ENCODE measurements around the gene NIT2.
A peak's percentile ranks its signal among the peaks of the same experiment; 100 is the strongest.

The NIT2 gene

DNA sequence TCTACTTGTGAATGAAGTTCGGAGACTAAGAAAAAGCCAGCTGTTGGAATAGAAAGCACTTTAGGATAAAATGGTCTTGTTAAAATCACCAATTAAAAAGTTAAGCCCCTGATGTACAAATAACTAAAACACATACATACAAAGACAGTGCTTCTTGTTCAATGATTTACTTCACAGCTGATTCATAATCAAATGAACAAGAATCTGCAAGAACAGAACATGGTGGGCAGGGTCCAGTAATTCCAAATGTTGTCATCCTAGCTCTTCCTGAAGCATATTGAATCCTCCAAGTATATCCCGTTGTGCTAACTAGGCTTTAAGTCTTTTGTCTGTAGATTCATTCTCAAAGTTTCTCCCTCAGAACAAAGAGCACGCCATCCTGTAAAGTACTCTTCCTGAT is 24.5 kb downstream of the NIT2 start:
- Mint-ChIP-seq H3K36me3 (peaks cover 68% of the 10 kb centered on the region), H3K9me3 (peaks cover 3% of the 10 kb centered on the region), H3K27me3 (no peaks in the 10 kb centered on the region), H3K27ac (no peak overlapping the region), H3K4me1 (no peaks in the 10 kb centered on the region), H3K4me3 (no peak overlapping the region)
- no peak for ATAC-seq

DNA sequence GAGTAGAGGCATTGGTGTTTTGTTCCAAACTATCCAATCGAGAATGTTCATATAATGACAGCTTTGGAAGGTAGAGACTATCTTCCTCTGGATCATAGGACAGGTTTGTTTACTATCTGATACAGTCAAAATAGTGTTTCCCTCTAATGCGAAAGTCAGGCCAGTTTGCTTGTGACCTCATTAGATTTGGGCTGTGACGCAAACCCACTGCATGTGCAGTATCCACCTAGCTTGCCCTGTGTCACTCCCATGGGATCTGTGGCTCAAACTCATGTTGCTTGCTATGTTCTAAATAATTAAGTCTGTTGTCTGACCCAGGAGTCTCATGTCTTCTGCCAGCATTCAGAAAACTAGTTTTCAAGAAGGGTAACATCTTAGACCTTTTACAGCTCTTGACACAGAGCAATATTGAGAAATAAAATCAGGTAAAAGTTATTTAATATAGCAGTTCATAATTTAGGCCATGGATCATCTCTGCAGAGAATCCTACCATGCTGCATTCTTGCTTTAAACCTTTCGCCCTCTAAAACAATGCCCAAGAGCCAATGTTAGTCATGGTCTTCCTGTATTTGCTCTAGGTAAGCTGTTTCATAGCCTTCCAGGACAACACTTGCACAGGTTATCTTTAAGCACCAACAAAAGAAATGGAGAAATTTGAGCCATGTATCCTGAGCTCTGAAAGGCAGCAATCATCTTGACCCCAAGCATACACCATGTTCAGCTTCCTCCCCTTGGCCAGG is 26.4 kb downstream of the NIT2 start:
- Mint-ChIP-seq H3K4me3 (no peak overlapping the region), H3K27ac (no peak overlapping the region), H3K9me3 (peaks cover 3% of the 10 kb centered on the region), H3K27me3 (no peaks in the 10 kb centered on the region), H3K36me3 (peaks cover 73% of the 10 kb centered on the region), H3K4me1 (no peaks in the 10 kb centered on the region)
- ATAC-seq: no peak

DNA sequence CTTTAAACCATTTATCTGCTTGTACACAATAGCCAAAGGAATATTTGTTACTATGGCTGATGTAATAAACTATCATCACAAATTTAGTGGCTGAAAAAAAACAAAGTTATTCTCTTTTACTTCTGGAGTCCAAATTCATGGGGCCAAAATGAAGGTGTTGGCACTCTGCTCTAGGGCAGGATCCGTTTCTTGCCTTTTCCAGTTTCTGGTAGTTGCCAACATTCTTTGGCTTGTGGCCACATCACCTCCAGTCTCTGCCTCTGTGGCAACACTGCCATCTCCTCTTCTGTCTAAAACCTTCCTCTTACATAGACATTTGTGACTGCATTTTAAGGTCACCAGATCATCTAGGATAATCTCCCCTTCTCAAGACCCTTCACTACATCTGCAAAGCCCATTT is 27.3 kb downstream of the NIT2 start:
- peaks cover 3% of the 10 kb centered on the region for H3K9me3 Mint-ChIP-seq
- H3K27me3 Mint-ChIP-seq: no peaks in the 10 kb centered on the region
- no peaks in the 10 kb centered on the region for H3K4me1 Mint-ChIP-seq
- H3K27ac Mint-ChIP-seq: no peak overlapping the region
- ATAC-seq: no peak
- H3K4me3 Mint-ChIP-seq: no peak overlapping the region
- peaks cover 75% of the 10 kb centered on the region for H3K36me3 Mint-ChIP-seq

DNA sequence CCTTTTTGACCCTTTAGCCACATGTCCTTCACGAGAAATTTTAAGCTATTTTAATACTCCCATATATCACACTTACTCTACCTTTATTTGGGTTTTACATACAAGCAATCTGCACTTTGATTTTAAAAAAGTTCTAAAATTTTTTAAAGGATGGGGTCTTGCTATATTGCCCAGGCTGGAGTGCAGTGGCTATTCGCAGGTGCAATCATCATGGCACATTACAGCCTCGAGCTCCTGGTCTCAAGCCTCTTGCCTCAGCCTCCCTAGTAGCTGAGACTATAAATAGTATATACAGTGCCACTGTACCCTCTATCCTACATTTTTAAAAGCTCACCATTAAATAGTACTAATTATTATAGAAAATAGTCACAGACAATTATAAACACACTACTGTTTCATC is 29.9 kb downstream of the NIT2 start:
- Mint-ChIP-seq H3K4me1 (no peaks in the 10 kb centered on the region), H3K9me3 (peaks cover 3% of the 10 kb centered on the region), H3K27ac (no peak overlapping the region), H3K4me3 (no peak overlapping the region), H3K36me3 (peaks cover 61% of the 10 kb centered on the region), H3K27me3 (no peaks in the 10 kb centered on the region)
- no peak for ATAC-seq

DNA sequence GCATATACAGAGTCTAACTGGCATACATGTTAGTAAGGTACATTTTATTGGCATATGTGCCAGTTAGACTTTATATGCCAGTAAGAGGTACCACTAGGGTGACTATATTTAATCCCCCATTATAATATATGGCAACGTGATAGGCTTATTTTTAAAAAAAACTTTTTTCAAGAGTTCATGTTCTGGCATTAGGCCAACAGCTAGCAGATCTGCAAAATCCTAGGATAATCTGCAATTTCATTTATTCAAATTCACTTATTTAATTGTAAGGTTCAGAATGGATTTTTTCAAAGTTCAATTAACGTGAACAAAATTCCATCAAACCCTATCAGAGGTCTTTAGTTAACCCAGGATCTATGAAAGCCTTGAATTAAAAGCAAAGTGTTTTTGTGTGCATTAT is 31.9 kb downstream of the NIT2 start:
- ATAC-seq: no peak
- Mint-ChIP-seq H3K9me3 (peaks cover 3% of the 10 kb centered on the region), H3K4me1 (no peaks in the 10 kb centered on the region), H3K27me3 (no peaks in the 10 kb centered on the region), H3K4me3 (no peak overlapping the region), H3K27ac (no peak overlapping the region), H3K36me3 (peaks cover 48% of the 10 kb centered on the region)

DNA sequence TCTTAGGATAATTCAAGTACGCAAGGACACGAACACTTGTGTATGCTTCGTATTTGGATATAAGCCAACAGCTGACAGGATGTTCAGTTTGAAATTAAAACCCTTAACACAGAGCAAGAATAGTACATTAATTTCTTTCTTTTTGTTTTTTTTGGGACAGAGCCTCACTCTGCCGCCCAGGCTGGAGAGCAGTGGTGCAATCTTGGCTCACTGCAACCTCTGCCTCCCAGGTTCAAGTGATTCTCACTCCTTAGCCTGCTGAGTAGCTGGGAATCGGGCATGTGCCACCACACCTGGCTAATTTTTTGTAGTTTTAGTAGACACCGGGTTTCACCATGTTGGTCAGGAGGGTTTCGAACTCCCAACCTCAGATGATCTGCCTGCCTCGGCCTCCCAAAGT is 33.9 kb downstream of the NIT2 start:
- H3K36me3 Mint-ChIP-seq: peaks cover 40% of the 10 kb centered on the region
- ATAC-seq: no peak
- no peaks in the 10 kb centered on the region for H3K9me3 Mint-ChIP-seq
- H3K27me3 Mint-ChIP-seq: no peaks in the 10 kb centered on the region
- no peak overlapping the region for H3K4me3 Mint-ChIP-seq
- H3K27ac Mint-ChIP-seq: no peak overlapping the region
- H3K4me1 Mint-ChIP-seq: no peaks in the 10 kb centered on the region

DNA sequence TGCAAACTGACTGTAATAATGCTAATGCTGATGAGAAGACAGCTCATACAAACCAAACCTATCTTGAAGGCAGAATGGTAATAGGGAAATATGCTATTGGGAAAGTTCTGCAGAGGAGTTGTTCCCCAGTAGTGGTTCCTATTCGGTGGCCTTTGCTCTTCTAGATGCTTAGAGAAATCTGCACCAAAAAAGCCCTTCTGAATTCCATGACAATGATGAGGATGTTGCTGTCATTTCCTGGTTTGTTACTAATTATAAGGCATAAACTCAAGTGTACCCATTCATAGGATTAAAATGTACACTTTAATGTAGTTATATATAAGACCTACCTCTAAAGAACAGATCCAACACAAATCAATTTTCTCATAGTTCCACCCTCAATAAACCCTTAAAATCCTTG is 36.2 kb downstream of the NIT2 start:
- no peak overlapping the region for H3K27ac Mint-ChIP-seq
- H3K9me3 Mint-ChIP-seq: no peaks in the 10 kb centered on the region
- H3K36me3 Mint-ChIP-seq: peaks cover 23% of the 10 kb centered on the region
- no peak for ATAC-seq
- no peak overlapping the region for H3K4me3 Mint-ChIP-seq
- H3K27me3 Mint-ChIP-seq: no peaks in the 10 kb centered on the region
- H3K4me1 Mint-ChIP-seq: no peaks in the 10 kb centered on the region

DNA sequence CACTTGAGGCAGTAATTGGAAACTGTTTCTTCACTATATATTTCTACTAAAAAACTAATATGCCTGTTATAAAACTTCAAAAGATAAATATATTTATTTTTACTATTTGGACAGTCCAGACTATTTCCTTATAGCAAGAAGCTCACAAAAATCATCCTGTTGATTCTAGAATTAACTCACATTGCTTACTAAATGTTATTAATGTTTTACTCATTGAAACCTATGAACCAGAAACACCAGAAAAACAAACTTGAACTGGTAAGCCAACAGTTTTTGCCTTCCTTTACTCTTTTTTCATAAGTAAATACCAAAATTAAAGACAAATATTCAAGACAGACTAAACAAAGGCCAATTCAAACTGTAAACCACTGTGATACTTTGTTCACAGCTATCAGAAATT is 40.0 kb downstream of the NIT2 start:
- H3K9me3 Mint-ChIP-seq: no peaks in the 10 kb centered on the region
- ATAC-seq: no peak
- H3K36me3 Mint-ChIP-seq: peaks cover 42% of the 10 kb centered on the region
- no peak overlapping the region for H3K4me3 Mint-ChIP-seq
- no peaks in the 10 kb centered on the region for H3K27me3 Mint-ChIP-seq
- no peaks in the 10 kb centered on the region for H3K4me1 Mint-ChIP-seq
- no peak overlapping the region for H3K27ac Mint-ChIP-seq

DNA sequence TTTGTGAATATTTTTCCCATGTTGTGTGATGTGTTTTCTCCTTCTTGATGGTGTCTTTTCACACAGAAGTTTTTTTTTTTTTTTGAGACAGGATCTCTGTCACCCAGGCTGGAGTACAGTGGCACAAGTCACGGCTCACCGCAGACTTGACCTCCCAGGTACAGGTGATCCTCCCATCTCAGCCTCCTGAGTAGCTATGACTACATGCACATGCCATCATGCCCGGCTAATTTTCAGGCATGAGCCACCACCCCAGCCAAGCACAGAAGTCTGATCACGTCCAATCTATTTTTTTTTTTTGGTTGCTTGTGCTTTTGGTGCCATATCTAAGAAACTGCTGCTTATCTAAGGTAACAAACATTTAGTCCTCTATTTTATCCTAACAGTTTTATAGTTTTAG is 41.7 kb downstream of the NIT2 start:
- Mint-ChIP-seq H3K27me3 (no peaks in the 10 kb centered on the region), H3K4me1 (no peaks in the 10 kb centered on the region), H3K9me3 (no peaks in the 10 kb centered on the region), H3K4me3 (no peak overlapping the region), H3K36me3 (peaks cover 51% of the 10 kb centered on the region), H3K27ac (no peak overlapping the region)
- ATAC-seq: no peak

DNA sequence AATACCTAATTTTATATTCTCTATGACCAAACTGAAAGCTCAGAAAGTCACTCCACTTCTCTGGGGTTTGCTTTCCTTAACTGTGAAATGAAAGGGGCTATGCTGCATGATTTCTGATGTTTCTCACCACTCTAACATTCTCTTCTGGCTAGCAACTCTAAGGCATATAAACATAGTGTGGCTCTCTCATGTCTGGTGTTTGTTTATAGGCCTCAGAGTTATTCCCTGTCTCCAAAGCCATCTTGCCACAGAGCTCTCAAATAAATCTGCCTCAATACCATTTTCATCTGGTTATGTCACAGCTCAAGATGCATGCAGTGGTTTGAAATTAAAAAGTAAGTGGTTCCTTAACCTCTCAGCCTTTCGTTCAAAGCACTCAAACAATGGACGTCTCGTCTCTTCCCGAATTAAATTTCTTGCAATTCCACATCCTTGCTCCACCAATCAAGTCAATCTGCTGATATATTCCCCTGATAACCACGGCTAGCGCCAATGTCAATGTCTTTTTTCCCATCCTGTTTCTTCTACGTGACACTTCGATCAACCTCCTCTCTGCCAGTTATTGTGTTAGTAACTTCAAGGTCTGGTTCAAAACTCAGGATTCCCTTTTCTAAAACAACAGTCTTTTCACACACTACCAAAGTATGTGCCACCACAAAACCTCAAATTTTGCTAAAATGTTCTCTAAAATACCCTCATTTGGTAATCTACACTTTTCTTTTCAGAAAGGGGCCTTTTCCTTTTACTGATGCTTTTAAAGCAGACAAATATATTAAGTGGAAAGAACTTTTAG is 50.4 kb downstream of the NIT2 start:
- Mint-ChIP-seq H3K4me1 (no peaks in the 10 kb centered on the region), H3K4me3 (no peak overlapping the region), H3K27ac (no peak overlapping the region), H3K36me3 (peaks cover 54% of the 10 kb centered on the region), H3K27me3 (no peaks in the 10 kb centered on the region), H3K9me3 (no peaks in the 10 kb centered on the region)
- no peak for ATAC-seq

DNA sequence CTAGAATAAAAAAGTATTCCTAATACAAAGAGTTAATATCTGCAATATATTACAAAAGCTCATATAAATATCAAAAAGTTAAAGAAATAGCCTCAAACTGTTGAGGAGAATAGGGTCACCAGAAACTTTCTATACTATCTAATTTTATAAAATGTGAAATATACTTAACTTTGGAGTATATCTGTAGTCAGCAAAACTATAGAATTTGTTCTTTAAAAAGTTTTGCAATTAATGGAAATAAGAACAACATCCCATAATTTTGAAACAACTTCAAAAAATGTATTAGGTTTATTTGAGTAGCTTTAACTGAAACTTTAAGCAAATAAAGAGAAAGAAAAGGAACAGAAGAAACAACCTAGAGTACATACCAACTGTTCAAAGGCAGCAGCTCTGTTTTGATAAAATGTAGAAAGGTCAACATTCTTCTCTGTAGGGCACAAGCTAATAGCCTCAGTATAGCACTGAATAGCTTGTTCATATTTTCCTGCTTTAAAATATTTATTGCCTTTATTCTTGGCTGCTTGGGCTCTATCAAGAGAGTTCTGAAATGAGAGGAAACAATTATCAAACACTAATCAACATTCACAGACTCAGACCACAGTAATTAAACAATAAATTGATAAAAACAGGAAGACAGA is 52.0 kb downstream of the NIT2 start:
- Mint-ChIP-seq H3K4me1 (no peaks in the 10 kb centered on the region), H3K27me3 (no peaks in the 10 kb centered on the region), H3K4me3 (no peak overlapping the region), H3K36me3 (peaks cover 48% of the 10 kb centered on the region), H3K27ac (no peak overlapping the region), H3K9me3 (no peaks in the 10 kb centered on the region)
- no peak for ATAC-seq

DNA sequence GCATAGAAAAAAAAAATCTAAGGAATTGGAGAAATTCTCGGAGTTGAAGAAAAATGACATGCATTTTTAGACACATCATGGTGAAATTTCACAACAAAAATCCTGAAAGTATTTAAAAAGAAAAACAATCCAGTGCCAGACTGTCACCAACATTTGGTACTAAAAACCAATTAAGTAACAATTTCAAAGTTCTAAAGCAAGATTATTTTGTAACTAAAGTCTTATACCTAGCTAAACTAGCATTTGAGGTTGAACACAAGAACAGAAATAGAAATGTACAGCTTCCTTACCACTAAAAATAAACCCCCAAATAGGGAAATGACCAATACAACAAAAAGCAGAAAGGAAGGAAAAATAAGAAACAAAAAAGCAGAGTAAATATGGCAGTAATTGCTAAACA is 54.5 kb downstream of the NIT2 start:
- no peak for ATAC-seq
- H3K4me1 Mint-ChIP-seq: peaks cover 11% of the 10 kb centered on the region

DNA sequence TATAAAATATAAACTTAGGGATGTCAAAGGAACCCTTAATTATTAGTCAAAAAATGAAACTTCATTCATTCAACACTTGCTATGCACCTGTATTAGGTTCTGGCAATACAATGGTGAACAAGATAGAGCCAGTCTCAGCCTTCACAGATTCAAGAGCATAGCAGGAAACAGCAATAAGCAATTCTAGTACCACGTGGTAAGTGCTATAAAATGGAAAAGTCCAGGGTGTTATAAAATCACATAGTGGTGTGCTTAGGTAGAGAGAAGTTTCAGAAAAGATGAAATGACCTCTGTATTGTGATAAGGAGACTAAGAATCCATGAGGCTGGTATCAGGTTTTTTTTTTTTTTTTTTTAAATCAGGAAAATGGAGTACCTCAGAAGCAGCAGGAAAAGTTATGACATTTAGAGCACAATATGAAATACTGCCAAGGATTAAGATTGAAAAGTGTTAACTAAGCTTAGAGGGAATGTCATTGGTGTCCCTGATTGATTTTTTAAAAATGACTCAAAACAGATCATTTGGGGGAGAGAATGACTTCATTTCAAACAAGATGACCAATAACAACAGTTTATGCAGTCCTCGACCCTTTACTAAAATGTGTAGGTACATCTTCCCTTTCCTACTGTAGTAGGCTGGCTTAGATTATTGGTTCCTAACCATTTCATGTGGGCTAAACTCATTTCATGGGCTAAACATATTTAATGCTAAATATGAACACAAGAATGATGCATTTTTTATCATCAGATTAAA is 61.3 kb downstream of the NIT2 start:
- H3K9me3 Mint-ChIP-seq: no peaks in the 10 kb centered on the region
- no peak for ATAC-seq
- H3K4me3 Mint-ChIP-seq: no peak overlapping the region
- H3K27me3 Mint-ChIP-seq: no peaks in the 10 kb centered on the region
- H3K27ac Mint-ChIP-seq: no peak overlapping the region
- peaks cover 48% of the 10 kb centered on the region for H3K4me1 Mint-ChIP-seq
- H3K36me3 Mint-ChIP-seq: no peaks in the 10 kb centered on the region

More for the DNA sequence above, 54.5 kb downstream of the NIT2 start:
- peaks cover 34% of the 10 kb centered on the region for H3K36me3 Mint-ChIP-seq
- H3K9me3 Mint-ChIP-seq: no peaks in the 10 kb centered on the region
- no peak overlapping the region for H3K27ac Mint-ChIP-seq
- H3K4me3 Mint-ChIP-seq: no peak overlapping the region
- no peaks in the 10 kb centered on the region for H3K27me3 Mint-ChIP-seq

DNA sequence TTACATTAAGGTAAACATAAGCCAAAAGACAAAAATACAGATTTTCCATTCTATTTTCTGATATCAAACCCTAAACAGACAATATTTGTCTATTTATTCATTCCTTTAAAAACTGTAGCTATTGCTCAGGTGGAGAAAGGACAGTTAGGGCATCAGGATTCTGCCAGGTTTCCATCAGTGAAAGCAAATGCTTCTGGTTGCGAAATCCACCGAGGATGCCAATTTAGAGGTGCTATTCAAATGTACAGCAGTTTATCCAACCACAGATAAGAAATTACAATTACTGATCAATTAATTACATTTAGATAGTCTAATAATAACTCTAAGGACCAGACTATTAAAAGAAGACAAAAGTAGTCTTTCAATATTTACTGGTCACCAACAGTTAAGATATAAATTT is 62.4 kb downstream of the NIT2 start:
- Mint-ChIP-seq H3K9me3 (no peaks in the 10 kb centered on the region), H3K27me3 (no peaks in the 10 kb centered on the region), H3K4me1 (peaks cover 51% of the 10 kb centered on the region), H3K36me3 (no peaks in the 10 kb centered on the region), H3K4me3 (no peak overlapping the region), H3K27ac (no peak overlapping the region)
- ATAC-seq: no peak

DNA sequence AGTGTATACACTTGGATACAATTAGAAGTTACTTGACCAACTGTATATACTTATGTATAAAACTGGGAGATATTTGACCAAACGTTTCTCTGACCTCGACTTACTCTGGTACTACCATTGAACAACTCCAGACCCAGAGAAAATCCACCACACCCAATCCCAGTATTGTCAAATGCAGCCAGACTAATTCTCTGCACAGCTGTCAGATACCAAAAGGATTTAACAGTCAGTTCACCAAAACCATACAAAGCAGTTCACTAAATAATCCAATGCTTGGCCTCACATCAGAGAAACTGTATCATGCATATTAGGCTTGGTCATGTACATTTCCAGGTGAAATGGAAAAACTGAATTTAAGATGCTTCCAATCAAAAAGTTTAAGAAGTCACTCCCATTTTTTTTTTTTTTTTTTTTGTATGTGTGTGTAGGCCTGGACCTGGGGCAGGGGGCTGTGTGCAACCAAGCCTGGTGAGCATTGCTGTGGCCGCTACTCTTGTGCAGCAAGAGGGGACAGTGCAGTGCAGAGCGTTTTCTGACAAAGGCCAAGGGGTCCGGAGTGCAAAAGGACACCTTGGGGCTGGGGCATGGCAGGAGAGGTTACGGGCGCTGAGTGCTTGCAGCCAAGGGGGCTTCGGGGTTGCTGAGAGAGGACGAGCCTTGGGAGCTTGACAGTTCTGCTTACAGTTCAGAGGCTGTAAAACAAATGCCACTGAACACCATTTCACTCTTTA is 64.9 kb downstream of the NIT2 start:
- H3K4me1 Mint-ChIP-seq: peaks cover 41% of the 10 kb centered on the region
- peak overlapping the region; percentile 94 for H3K27ac Mint-ChIP-seq
- no peak for ATAC-seq
- no peaks in the 10 kb centered on the region for H3K27me3 Mint-ChIP-seq
- H3K9me3 Mint-ChIP-seq: no peaks in the 10 kb centered on the region
- no peaks in the 10 kb centered on the region for H3K36me3 Mint-ChIP-seq
- H3K4me3 Mint-ChIP-seq: peak overlapping the region; percentile 84
